Neutrophil (primary cell): ENCODE results near the gene MTF1.

Experiments
- H3K27ac ChIP-seq: fragments of 200-600 bp; sonication (generic); 2 replicates; pipeline ENCODE4 v1.5.1; 2016; ENCODE audit warnings: mild to moderate bottlenecking, moderate library complexity
- H3K27me3 ChIP-seq: fragments of 200-600 bp; sonication (generic); 2 replicates; pipeline ENCODE4 v1.6.0; 2016; ENCODE audit warnings: mild to moderate bottlenecking
- H3K36me3 ChIP-seq: fragments of 200-600 bp; sonication (generic); 2 replicates; pipeline ENCODE4 v1.5.1; 2017
- H3K4me1 ChIP-seq, 2 experiments: fragments of 200-600 bp in 1 of 2; sonication (generic) in 1 of 2; 1 replicate in 1 of 2; 2 replicates in 1 of 2; pipeline versions ENCODE4 v1.5.1 to v1.6.1; 2013 to 2016; ENCODE audit warnings: low read depth in 1 of 2, low read length in 1 of 2, mild to moderate bottlenecking in 1 of 2, moderate library complexity in 1 of 2; ENCODE audit not compliant: control insufficient read depth in 1 of 2, insufficient read depth in 1 of 2
- H3K4me3 ChIP-seq, 2 experiments: fragments of 200-600 bp in 1 of 2; sonication (generic) in 1 of 2; 1 replicate in 1 of 2; 2 replicates in 1 of 2; pipeline ENCODE4 v1.5.1; 2013 to 2016; ENCODE audit warnings: low read depth in 1 of 2, low read length in 1 of 2, mild to moderate bottlenecking in 1 of 2, moderate library complexity in 1 of 2
- H3K9me3 ChIP-seq: fragments of 200-600 bp; sonication (generic); 2 replicates; pipeline ENCODE4 v1.5.1; 2016
- CTCF ChIP-seq: fragments of 200-600 bp; sonication (generic); IDR thresholded peaks from 2 replicates; pipeline ENCODE4 v1.5.1; 2016; ENCODE audit warnings: antibody characterized with exemption

Gene MTF1

GRCh38 chr1:37828410-37829074, 30.9 kb downstream of the MTF1 start:
- Histone ChIP-seq H3K27ac (no peak overlapping the region), H3K4me1 (peaks cover 15 to 16% of the 10 kb centered on the region in 2 experiments), H3K36me3 (peaks cover 90% of the 10 kb centered on the region), H3K4me3 (no peak overlapping the region), H3K27me3 (no peaks in the 10 kb centered on the region), H3K9me3 (no peaks in the 10 kb centered on the region)
- TF ChIP-seq CTCF = no peak

GRCh38 chr1:37825506-37825905, 33.9 kb downstream of the MTF1 start:
- Histone ChIP-seq H3K27me3 (no peaks in the 10 kb centered on the region), H3K27ac (peak overlapping the region; percentile 83), H3K4me1 (peaks cover 15 to 16% of the 10 kb centered on the region in 2 experiments), H3K4me3 (peak overlapping the region in 1 of 2 experiments; percentile 13), H3K9me3 (no peaks in the 10 kb centered on the region), H3K36me3 (peaks cover 90% of the 10 kb centered on the region)
- no peak for TF ChIP-seq CTCF

GRCh38 chr1:37824001-37824400, 35.4 kb downstream of the MTF1 start:
- H3K4me1 ChIP-seq = peaks cover 15 to 16% of the 10 kb centered on the region in 2 experiments
- peaks cover 88% of the 10 kb centered on the region for H3K36me3 ChIP-seq
- no peaks in the 10 kb centered on the region for H3K27me3 ChIP-seq
- TF ChIP-seq CTCF = no peak
- H3K9me3 ChIP-seq = no peaks in the 10 kb centered on the region
- H3K4me3 ChIP-seq = no peak overlapping the region
- H3K27ac ChIP-seq = peak overlapping the region; percentile 83

- Histone ChIP-seq H3K4me3 (no peak overlapping the region), H3K9me3 (no peaks in the 10 kb centered on the region), H3K36me3 (peaks cover 88% of the 10 kb centered on the region), H3K27ac (peak overlapping the region; percentile 83), H3K4me1 (peaks cover 15 to 16% of the 10 kb centered on the region in 2 experiments), H3K27me3 (no peaks in the 10 kb centered on the region)
- no peak for TF ChIP-seq CTCF
Observed at GRCh38 chr1:37822906-37823815, 36.2 kb downstream of the MTF1 start.

- Histone ChIP-seq H3K4me3 (no peak overlapping the region), H3K36me3 (peaks cover 88% of the 10 kb centered on the region), H3K27ac (no peak overlapping the region), H3K4me1 (peaks cover 15 to 16% of the 10 kb centered on the region in 2 experiments), H3K9me3 (no peaks in the 10 kb centered on the region), H3K27me3 (no peaks in the 10 kb centered on the region)
- no peak for TF ChIP-seq CTCF
Observed at GRCh38 chr1:37821481-37821880, 37.9 kb downstream of the MTF1 start.
